ENCODE measurements around the gene APBA2.

DNA sequence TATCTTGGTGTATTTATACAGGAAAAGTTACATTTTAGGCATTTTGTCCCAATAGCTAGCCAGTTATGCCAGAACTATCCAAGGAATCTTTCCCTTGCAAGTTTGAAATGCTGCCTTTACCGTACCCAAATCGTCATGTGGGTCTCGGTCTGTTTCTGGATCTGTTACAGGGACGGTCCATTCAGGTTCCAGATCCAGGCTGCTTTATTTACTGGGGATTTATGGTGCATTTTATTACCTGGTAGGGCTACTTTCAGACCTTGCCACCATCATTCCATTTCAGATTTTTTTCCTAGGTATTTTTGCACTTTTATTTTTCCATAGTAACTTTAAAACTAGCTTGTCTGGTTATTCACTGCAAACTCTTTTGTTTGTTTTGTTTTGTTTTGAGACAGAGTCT, 197.4 kb downstream of the APBA2 start:
- TF ChIP-seq, protein P1, sequence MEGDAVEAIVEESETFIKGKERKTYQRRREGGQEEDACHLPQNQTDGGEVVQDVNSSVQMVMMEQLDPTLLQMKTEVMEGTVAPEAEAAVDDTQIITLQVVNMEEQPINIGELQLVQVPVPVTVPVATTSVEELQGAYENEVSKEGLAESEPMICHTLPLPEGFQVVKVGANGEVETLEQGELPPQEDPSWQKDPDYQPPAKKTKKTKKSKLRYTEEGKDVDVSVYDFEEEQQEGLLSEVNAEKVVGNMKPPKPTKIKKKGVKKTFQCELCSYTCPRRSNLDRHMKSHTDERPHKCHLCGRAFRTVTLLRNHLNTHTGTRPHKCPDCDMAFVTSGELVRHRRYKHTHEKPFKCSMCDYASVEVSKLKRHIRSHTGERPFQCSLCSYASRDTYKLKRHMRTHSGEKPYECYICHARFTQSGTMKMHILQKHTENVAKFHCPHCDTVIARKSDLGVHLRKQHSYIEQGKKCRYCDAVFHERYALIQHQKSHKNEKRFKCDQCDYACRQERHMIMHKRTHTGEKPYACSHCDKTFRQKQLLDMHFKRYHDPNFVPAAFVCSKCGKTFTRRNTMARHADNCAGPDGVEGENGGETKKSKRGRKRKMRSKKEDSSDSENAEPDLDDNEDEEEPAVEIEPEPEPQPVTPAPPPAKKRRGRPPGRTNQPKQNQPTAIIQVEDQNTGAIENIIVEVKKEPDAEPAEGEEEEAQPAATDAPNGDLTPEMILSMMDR (IDR thresholded peaks at IDR 0.05) = no peak
- TF ChIP-seq POLR2A (IDR thresholded peaks at IDR 0.05) (no peak), EP300 (IDR thresholded peaks at IDR 0.05) (no peak)

All from tibial nerve (tissue), 4 donors.